Left renal cortex interstitium (tissue), 4 donors: Measurements from ENCODE around the gene ZMYND11. TPM values are rescaled to one million over a fixed set of nuclear protein-coding genes. Genes with fewer than 3 reads are reported as not detected.

Source experiments
- DNase-seq, 4 donors: peaks; one replicate each; pipeline ENCODE4 v3.0.0-alpha.2; 2013; ENCODE audit warnings: low read depth in 4 of 4, low spot score in 2 of 4, missing footprints in 1 of 4
- polyA plus RNA-seq, 4 donors: library from polyadenylated mRNA; unstranded; fragments of 120-200 nt; gene quantifications; one replicate each; pipeline ENCODE4 v1.2.1, GENCODE V29; 2013; ENCODE audit not compliant: insufficient read length in 4 of 4

Gene ZMYND11
- 100 to 1,000 TPM in 3 of 4 donors, 10 to 100 TPM in 1; 90.5 to 114 (median 107) TPM for polyA plus RNA-seq

DNA sequence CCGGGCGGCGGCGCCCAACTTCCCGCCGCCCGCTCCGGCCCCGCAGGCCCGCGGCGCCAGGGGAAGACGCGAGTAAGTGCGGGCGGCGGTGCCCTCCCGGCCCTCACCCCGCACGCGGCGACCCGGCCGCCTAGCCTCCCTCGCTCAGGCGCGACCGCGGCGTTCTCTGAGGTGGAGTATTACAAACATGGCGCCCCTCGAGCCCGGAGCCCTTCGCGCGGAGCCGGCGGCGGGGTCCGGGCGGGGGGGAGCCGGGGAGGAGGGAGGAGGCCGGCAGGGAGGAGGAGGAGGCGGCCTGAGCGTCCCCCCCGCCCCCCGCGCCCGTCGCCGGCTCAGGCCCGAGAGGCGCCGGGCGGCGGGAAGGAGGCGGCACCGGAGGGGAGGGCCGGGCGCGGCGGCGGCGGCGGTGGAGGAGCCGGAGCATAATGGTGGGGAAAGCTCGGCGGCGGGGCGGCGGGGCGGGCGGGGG lies at the start of gene ZMYND11:
Gene ZMYND11, plus strand, starts transcription at position 324 of the 469 bp plus-strand sequence. CDS start 44,558 bp downstream, outside the sequence.
- DNase-seq = no peak

DNA sequence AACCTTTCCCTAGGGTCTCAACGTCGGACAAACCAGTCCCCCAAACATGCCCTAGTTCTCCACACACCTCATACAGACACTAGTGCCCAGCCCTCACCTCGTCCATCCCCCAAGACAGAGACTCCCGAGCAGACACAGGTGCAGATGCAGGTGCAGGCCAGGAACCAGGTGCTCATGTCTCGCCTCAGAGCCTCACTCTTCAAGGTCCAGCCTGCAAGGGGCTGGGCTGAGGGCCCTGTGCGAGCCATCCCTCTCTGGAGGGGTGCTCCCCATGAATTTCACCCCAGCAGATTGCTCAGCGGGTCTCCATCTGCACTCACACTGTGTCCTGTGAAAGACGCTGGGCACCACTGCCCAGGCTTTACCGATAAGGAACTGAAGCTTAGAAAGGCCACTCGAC lies 49.2 kb upstream of the ZMYND11 start:
- DNase-seq = no peak

DNA sequence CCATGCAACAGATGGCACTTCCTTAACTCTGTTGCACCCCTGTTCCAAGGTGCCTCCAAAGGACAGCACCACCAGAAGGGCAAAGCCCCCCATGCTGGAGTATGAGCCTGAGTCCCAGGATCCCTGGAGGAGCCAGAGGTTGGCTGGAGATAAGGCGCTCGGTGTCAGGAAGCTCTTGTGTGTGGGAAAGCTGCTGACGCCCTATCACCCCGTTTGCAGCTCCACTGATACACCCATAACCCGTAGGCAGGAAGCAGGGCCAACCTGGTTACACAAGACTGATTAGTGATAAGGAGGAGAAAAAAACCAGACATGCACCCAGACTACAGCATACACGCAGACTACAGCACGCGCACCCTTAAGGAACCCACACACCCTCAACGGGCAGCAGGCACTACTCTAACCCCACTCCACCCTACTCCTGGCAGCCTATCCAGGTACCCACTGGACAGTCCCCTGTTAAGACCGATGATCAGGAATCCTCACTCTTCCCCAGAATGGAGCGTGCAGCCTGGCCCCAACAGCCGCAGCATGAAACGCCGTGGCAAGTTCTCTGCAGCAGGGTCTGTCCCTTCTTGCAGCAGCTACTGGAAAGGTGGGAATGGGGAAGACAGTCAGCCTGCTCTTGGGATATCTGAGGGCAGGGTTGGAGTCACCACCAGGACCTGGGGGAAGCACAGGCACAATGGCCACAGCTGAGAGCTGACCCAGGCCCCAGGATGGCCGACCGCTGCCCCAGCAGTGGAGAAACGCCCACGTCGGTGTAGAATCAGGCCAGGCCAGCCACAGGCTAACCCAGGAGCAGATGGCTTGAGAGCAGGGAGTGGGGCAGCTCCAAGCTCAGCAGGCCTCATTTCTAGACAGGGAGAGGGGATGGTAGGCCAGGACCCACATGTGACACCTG lies 47.8 kb upstream of the ZMYND11 start:
- DNase-seq = no peak

DNA sequence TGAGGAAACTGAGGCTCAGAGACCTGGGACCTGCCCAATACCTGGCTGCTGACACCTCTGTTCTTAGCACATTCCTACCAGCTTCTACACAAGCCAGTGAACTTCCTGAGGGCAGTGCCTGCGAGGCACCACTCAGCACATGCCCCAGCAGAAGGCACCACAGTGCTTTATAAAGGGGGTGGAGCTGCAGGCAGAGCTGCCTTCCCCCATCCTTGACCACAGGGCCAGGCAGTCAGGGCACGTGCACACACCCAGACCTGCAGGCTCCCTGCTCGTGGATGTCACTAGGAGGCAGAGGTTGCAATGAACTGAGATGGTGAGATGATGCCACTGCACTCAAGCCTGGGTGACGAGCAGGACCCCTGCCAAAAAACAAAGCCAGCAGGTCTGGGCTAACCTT lies 47.0 kb upstream of the ZMYND11 start:
- DNase-seq = no peak

DNA sequence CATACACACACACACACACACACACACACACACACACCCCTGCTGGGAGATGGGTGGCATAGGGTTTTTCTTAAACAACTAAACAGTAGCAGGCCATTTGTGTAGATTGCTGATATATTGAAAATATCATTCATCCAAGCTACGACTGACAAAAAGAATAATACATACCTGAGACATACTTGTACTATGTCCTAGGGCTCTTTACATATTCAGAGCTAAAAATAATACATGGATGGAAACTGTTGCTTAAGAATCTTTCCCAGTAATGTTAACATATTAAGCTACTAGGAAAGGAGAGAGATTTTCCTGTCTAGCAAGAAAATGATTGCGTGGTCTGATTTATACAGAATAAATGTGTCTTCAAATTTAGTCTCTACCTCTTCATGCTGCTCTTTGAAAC lies 46.0 kb upstream of the ZMYND11 start:
- DNase-seq = no peak

DNA sequence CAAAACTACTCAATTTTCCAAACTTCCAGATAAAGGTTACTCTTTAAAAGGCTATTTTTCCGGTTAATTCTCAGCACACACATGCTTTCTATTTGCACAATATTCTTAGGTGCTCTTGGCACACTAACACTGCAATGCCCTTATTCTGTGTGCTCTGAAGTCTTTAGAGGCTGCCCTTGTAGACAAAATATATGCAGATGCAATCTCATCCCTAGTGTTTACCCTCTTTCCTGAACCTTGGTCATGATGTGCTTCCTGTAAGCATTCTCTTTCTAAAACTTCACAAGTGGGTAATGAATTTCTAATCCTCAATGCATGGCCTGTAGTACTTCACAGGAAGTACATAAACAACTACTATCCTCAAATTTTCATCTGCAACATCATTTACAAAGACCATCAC lies 45.1 kb upstream of the ZMYND11 start:
- DNase-seq = no peak

DNA sequence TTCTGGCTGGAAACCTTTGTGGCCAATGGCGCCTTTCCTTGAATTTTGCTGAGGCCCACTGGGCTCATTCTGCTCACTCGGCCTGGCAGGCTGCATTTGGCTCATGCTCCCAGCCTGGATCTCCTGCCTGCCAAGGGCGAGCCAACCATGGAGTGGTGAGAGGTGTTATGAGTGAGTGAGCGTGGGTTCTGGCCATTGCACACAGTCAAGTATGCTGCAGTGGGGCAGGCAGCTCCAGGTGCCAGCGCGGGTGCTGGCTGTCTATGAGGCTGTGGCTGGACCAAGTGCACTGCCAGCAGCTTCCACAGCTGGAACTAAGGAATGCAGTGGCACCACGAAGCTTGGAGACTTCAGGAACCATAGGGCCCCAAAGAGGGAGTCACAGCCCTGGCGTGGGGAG lies 43.9 kb upstream of the ZMYND11 start:
- DNase-seq = no peak

DNA sequence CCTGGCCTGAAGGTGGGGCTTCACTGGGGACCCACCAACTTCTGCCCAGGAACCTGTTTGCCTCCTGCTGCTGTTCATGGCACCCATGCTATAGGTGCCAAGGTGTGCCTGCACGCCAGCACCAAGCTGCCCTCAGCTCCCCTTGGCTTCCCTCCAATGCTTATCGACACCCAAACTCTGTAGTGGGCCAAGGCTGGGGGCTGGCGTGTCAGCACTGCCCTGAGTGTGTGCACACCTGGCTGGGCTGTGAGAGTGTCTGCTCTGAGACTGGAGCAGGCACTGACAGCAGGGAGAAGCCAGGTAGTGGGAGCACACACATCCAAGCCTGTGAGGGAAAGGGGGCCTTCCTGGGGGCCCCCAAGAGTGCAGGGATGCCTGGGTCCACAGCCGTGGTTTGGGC lies 43.1 kb upstream of the ZMYND11 start:
- DNase-seq = no peak

DNA sequence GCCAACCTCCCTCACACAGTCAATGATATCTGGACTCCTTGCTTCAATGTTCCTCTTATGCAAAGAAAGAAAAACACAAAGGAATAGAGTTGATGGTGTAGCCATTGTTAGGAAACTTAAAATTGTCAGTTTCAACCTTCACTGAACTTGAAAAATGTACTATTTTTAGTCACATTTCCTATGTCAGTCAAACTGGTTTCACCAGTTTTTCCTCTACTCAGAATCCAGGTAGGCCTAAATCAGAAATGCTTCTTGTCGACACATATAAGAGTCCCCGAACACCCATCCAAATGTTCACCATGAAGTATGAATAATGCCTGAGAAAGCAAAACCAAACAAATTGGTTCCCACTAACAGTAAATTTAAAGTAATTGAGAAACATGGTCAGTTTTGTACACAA lies 42.4 kb upstream of the ZMYND11 start:
- no peak for DNase-seq

DNA sequence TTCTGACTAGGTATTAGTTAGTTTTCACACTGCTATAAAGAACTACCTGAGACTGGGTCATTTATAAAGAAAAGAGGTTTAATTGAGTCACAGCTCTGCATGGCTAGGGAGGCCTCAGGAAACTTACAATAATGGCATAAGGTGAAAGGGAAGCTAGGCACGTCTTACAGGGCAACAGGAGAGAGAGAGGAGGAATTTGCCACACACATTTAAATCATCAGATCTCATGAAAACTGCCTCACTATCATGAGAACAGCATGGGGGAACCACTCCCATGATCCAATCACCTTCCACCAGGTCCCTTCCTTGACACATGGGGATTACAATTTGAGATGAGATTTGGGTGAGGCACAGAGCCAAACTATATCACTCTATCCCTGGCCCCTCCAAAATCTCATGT lies 40.6 kb upstream of the ZMYND11 start:
- DNase-seq = no peak

DNA sequence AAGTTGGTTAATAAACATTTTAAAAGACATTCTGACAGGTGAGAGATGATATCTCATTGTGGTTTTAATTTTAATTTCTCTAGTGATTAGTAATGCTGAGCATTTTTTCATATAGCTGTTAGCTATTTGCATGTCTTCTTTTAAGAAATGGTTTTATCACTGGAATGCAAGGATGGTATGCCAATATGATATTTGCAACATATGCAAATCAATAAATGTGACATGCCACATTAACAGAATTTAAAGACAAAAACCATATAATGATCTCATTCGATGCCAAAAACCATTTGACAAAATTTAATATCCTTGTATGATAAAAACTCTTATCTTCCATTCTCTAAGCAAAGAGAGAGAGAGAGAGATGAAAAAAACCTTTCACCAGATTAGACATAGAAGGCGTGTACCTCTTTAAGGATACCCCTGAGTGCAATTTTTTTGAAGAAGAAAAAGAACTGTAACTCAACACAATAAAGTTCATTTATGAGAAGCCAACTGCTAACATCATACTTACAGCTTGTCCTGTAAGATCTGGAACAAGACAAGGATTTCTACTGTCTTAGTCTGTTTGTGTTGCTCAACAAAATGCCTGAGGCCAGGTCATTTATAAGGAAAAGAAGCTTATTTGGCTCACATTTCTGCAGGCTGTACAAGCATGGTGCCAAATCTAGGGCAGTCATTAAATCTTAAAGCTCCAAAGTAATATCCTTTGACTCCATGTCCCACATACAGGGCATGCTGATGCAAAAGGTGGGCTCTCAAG lies 39.7 kb upstream of the ZMYND11 start:
- no peak for DNase-seq

DNA sequence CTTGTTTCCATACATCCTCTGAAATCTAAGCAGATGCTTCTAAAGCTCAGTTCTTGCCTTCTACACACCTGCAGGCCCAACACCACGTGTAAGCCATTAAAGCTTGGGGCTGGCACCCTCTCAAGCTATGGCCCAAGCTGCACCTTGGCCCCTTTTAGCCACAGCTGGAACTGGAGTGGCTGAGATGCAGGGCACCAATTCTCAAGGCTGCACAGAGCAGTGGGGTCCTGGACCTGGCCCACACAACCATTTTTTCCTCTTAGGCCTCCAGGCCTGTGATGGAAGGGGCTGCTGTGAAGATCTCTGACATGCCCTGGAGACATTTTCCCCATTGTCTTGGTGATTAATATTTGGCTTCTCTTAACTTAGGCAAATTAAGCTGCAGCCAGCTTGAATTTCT lies 38.8 kb upstream of the ZMYND11 start:
- no peak for DNase-seq

DNA sequence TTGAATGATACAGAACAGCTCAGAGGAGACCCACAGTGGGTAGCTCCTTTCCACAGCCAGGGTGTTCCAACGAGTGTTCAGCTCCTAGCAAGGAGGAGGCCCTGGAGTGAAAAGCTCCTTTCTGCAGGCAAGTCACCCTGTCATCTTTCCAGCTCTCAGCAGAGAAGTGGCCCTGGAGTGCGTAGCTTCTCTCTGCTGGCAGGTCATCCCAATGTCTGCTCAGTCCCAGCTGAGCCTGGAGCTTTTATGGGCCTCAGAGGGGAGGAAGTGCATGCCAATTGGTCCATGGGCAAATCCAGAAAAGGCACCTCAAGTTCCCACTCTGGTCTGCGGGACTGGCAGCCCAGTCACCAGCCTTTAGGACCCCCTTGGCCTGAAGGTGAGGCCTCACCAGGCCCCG lies 30.8 kb upstream of the ZMYND11 start:
- no peak for DNase-seq

DNA sequence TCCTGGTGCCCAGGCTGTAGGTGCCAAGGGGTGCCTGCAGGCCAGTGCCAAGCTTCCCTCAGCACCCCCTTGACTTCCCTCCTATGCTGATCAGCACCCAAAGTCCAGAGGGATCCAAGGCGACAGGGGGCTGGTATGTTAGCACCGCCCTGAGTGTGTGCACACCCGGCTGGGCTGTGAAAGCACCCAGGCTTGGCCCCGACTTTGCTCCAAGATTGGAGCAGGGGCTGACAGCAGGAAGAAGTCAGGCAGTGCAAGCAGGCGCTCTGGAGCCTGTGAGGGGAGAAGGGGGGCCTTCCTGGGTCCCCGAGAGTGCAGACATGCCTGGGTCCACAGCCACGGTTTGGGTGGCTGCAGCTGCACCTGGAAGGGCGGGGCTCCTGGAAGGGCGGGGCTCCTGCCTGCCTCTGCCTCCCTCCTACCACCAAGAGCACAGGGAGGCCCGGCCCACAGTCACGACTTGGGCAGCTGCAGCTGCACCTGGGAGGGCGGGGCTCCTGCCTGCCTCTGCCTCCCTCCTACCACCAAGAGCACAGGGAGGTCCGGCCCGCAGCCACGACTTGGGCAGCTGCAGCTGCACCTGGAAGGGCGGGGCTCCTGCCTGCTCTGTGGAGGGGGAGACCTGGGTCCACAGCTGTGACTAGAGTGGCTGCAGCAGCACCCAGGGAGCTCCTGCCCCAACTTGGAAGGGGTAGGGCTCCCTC lies 30.2 kb upstream of the ZMYND11 start:
- DNase-seq = no peak

DNA sequence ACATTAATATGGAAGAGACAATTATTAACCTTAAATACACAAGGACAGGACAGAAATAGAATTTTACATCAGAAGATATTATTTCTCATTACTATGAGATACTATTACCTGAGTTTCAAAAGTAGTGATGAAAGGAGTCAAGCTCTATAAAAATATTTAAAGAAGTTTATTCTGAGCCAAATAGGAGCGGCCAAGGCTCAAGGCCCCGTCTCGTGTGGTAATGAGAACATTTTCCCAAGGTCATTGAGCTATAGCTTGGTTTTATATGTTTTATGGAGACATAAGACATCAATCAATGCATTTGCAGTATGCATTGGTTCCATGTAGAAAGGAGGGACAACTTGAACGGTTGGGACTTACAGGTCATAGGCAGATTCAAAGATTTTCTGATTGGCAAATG lies 29.4 kb upstream of the ZMYND11 start:
- DNase-seq = no peak

DNA sequence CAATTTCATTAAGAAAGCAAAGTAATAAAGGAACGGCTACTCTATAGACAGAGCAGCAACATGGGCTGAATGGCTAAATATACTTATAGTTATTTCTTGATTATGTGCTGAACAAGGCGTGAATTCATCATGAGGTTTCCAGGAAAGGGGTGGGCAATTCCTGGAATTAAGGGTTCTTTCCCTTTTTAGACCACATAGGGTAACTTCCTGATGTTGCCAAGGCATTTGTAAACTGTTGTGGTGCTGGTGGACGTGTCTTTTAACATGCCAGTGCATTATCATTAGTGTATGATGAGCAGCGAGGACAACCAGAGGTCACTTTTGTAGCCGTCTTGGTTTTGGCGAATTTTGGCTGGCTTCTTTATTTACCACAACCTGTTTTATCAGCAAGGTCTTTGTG lies 28.5 kb upstream of the ZMYND11 start:
- no peak for DNase-seq

DNA sequence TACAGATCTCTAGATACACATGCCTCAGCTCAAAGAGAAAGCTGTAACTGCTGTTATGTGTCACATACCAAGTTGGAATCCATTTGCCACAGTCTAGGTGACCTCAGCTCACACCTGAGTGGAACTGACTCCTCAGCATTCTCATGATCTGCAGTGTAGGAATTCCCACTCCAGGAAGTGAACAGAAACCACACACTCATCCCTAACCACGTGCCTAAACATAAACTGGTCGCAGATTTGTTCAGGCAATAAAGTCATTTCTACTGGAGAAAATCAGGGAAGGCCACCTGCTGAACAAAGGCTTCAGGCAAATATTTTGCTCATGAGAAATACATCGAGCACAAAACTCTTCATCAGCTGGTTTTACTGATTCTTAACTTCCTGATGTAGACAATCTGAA lies 23.0 kb upstream of the ZMYND11 start:
- no peak for DNase-seq

DNA sequence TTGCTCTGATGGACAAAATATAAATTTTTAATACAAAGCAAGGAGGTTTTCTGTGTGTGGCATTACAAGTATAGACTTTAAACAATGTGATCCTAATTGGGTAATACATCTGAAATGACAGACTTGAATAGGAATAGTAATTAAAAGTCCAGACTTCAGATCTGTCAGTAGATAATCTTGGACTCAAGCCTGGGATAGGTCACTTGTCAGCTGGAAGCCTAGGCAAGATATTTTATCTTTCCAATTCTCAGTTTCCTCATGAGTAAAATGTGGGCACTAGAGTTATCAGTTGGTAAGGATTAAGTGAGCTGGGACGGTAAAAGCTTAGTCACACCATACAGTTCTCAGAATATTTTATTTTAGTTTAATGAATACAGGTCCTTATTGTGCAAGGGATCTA lies 10.4 kb upstream of the ZMYND11 start:
- DNase-seq = no peak

DNA sequence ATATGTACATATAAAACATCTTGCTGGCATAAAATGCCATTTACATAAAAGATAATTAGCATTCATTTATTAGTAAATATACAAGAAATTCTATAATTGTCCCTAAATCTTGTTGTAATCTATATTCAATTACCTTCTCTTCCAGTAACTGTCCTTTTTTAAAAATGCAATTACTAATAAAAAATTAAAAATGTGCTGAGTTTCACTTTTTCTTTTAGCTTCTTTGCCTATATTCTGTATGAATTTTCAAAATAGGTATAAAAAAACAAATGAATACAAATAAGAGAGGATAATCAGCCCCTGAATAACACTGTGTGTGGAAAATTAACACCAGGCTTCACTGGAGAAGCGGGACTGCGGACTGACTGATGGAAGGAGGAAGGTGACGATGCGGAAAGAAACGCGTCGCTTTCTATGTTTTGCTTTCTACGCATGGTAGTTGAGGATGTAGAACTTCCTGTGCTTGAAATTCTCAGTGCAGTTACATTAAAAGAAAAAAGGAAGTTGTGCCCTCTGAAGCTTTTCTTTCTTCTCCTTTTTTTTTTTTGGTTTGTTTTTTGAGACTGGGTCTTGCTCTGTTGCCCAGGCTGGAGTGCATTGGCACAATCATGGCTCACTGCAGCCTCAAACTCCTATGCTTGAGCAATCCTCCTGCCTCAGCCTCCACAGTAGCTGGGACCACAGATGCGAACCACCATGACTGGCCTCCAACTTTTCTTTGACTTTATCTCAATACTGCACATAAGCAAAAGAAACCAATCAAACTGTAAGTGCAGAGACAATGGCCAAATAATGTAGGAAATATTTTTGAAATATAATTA lies 7.4 kb upstream of the ZMYND11 start:
- DNase-seq = no peak

DNA sequence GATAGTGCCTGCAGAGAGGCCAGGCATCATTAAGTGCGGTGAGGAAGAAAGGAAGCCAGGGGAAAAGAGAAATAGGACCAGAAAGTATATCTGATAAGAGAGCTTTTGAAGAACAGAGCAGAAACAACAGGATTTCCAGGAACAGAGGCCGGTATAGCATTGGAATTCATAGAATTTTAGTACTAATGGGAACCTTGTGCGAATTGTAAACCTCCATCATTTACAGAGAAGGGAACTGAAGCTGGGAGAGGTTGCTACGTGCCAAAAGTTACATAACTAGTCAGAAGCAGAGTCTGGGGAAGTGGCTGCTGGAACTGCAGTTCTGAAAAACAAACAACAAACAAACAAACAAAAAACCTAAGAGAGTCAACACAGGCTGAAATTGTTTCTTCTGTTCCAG lies 5.4 kb upstream of the ZMYND11 start:
- DNase-seq = no peak
